Mesothelial cell of epicardium (in vitro differentiated cells): ENCODE data around the gene PGM3. TPM values are rescaled to one million over a fixed set of nuclear protein-coding genes. Genes with fewer than 3 reads are reported as not detected.

Experiments
- DNase-seq, 2 experiments: peaks; one replicate each; pipeline ENCODE4 v3.0.0; 2021; ENCODE audit warnings: low spot score in 2 of 2; ENCODE audit not compliant: unreplicated experiment in 2 of 2
- H3K27ac Mint-ChIP-seq: 2 replicates; pipeline ENCODE4 v1.8.0; 2021; ENCODE audit warnings: mixed read lengths
- H3K27me3 Mint-ChIP-seq: 2 replicates; pipeline ENCODE4 v1.8.0; 2021; ENCODE audit warnings: low read depth, mixed read lengths
- H3K36me3 Mint-ChIP-seq: 2 replicates; pipeline ENCODE4 v1.8.0; 2021; ENCODE audit warnings: mixed read lengths
- H3K4me1 Mint-ChIP-seq: 2 replicates; pipeline ENCODE4 v1.8.0; 2021; ENCODE audit warnings: mixed read lengths
- H3K4me3 Mint-ChIP-seq: 2 replicates; pipeline ENCODE4 v1.8.0; 2021; ENCODE audit warnings: mild to moderate bottlenecking, moderate library complexity, mixed read lengths
- H3K9me3 Mint-ChIP-seq: 2 replicates; pipeline ENCODE4 v1.8.0; 2021; ENCODE audit warnings: mixed read lengths
- total RNA-seq: library from RNA; stranded (reverse); gene quantifications from 3 replicates; pipeline ENCODE4 v1.2.1, GENCODE V29; 2021
- TF ChIP-seq, protein P1 (sequence below): fragments of 200-600 bp; sonication (generic); IDR thresholded peaks from one replicate; pipeline ENCODE4 v1.5.0; 2021; ENCODE audit warnings: antibody characterized with exemption; ENCODE audit not compliant: unreplicated experiment

PGM3 gene
- total RNA-seq, 1 donor from 2014 or later: 67.0 TPM

- Mint-ChIP-seq H3K27ac (no peak overlapping the region), H3K36me3 (peaks cover 43% of the 10 kb centered on the region), H3K27me3 (peaks cover 4% of the 10 kb centered on the region), H3K4me3 (no peak overlapping the region), H3K4me1 (no peaks in the 10 kb centered on the region), H3K9me3 (no peaks in the 10 kb centered on the region)
- no peak for DNase-seq
- TF ChIP-seq, protein P1, sequence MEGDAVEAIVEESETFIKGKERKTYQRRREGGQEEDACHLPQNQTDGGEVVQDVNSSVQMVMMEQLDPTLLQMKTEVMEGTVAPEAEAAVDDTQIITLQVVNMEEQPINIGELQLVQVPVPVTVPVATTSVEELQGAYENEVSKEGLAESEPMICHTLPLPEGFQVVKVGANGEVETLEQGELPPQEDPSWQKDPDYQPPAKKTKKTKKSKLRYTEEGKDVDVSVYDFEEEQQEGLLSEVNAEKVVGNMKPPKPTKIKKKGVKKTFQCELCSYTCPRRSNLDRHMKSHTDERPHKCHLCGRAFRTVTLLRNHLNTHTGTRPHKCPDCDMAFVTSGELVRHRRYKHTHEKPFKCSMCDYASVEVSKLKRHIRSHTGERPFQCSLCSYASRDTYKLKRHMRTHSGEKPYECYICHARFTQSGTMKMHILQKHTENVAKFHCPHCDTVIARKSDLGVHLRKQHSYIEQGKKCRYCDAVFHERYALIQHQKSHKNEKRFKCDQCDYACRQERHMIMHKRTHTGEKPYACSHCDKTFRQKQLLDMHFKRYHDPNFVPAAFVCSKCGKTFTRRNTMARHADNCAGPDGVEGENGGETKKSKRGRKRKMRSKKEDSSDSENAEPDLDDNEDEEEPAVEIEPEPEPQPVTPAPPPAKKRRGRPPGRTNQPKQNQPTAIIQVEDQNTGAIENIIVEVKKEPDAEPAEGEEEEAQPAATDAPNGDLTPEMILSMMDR: no peak
These were observed 66.8 kb downstream of the PGM3 start for GRCh38 chr6:83126223-83126622.

DNA sequence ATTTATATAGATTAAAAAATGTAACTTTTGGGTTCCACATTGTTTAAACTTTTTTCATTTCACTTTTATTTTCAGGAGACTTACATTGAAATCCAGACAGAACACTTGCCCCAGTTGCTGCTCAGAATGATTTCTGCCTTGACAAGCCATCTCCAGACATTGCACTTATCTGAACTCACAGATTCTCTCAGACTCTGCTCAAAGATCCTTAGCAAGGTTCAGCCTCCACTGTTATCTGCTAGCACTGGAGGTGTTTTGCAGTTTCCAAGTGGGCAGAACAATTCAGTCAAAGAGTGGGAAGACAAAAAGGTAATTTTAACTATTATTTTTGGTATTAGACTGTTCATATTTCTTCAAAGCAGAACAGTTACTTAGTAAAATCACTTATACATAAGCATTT lies 67.6 kb downstream of the PGM3 start:
- TF ChIP-seq, protein P1: no peak
- H3K4me3 Mint-ChIP-seq: no peak overlapping the region

DNA sequence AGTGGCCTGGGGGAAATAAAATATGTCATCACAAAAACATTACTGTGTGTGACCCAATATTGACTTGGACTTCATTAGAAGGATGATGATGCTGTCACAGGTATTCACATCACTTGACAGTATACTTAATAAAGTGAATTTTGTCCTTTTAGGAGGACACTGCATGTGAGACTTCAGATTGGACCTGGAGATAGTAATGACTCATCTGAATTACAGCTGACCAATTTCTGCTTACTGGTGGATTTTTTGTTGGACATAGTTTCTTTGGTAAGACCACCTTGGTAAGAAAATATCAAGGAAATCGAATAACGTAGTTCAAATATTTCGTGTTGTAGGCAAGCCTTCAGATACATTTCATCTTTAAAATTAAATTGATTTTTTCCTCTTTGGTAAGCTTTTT lies 68.5 kb downstream of the PGM3 start:
- Mint-ChIP-seq H3K4me1 (no peaks in the 10 kb centered on the region), H3K27me3 (peaks cover 4% of the 10 kb centered on the region), H3K4me3 (no peak overlapping the region), H3K27ac (no peak overlapping the region), H3K36me3 (peaks cover 38% of the 10 kb centered on the region), H3K9me3 (no peaks in the 10 kb centered on the region)
- TF ChIP-seq, protein P1: no peak
- no peak for DNase-seq

More for the DNA sequence above, 67.6 kb downstream of the PGM3 start:
- Mint-ChIP-seq H3K9me3 (no peaks in the 10 kb centered on the region), H3K36me3 (peaks cover 39% of the 10 kb centered on the region), H3K27me3 (peaks cover 4% of the 10 kb centered on the region), H3K27ac (no peak overlapping the region), H3K4me1 (no peaks in the 10 kb centered on the region)
- DNase-seq: no peak

- H3K4me3 Mint-ChIP-seq: no peak overlapping the region
- peaks cover 3% of the 10 kb centered on the region for H3K9me3 Mint-ChIP-seq
- TF ChIP-seq, protein P1: no peak
- no peaks in the 10 kb centered on the region for H3K27me3 Mint-ChIP-seq
- peaks cover 16% of the 10 kb centered on the region for H3K36me3 Mint-ChIP-seq
- no peaks in the 10 kb centered on the region for H3K4me1 Mint-ChIP-seq
- no peak overlapping the region for H3K27ac Mint-ChIP-seq
- no peak for DNase-seq
These were observed 73.2 kb downstream of the PGM3 start for GRCh38 chr6:83119742-83120300.

DNA sequence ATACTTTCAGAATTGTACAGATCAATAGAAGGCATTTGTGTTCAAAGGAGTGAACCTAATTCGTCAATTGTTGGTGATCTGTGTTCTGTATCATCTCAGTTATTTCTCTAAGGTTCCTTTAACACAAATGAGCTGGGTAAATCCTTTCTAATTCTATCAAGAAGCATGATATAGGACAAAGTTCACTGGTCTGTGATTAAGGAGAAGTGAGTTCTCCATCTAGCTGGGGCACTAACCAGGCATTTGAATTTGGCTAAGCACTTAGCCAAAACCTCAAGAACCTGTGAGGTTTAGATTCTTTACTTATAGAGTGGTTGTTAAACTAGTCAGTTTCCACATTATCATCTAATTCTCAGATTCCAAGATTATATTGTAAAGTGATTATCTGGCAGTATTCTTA lies 75.3 kb downstream of the PGM3 start:
- Mint-ChIP-seq H3K27me3 (no peaks in the 10 kb centered on the region), H3K36me3 (peaks cover 8% of the 10 kb centered on the region), H3K4me3 (no peak overlapping the region), H3K27ac (no peak overlapping the region), H3K4me1 (no peaks in the 10 kb centered on the region), H3K9me3 (peaks cover 3% of the 10 kb centered on the region)
- TF ChIP-seq, protein P1: no peak
- no peak for DNase-seq

Other genes with a start within 250 kb of the PGM3 start
- gene UBE3D, start 127.4 kb downstream of the PGM3 start, total RNA-seq: 9.3 to 12.0 TPM (median 10.8 TPM) in 3 replicates
- 30.7 to 36.9 TPM (median 35.0 TPM) in 3 replicates for gene DOP1A, start 125.6 kb downstream of the PGM3 start, total RNA-seq
- 6.4 to 6.7 TPM (median 6.4 TPM) in 3 replicates for gene RWDD2A, start 92 bp upstream of the PGM3 start, total RNA-seq
- 9.0 to 9.6 TPM (median 9.4 TPM) in 3 replicates for gene ME1, start 237.8 kb upstream of the PGM3 start, total RNA-seq